HG03135 (cell line): Measurements from ENCODE around the gene SEPTIN3.

Source experiments
- ATAC-seq: cut with Tn5 transposase; IDR thresholded peaks from one replicate; pipeline ENCODE4 v1.9.1; 2021; ENCODE audit warnings: mild to moderate bottlenecking, moderate library complexity; ENCODE audit not compliant: unreplicated experiment

SEPTIN3 gene

GRCh38 chr22:41974691-41975290 is 5.5 kb downstream of the SEPTIN3 start:
- no peak for ATAC-seq

DNA sequence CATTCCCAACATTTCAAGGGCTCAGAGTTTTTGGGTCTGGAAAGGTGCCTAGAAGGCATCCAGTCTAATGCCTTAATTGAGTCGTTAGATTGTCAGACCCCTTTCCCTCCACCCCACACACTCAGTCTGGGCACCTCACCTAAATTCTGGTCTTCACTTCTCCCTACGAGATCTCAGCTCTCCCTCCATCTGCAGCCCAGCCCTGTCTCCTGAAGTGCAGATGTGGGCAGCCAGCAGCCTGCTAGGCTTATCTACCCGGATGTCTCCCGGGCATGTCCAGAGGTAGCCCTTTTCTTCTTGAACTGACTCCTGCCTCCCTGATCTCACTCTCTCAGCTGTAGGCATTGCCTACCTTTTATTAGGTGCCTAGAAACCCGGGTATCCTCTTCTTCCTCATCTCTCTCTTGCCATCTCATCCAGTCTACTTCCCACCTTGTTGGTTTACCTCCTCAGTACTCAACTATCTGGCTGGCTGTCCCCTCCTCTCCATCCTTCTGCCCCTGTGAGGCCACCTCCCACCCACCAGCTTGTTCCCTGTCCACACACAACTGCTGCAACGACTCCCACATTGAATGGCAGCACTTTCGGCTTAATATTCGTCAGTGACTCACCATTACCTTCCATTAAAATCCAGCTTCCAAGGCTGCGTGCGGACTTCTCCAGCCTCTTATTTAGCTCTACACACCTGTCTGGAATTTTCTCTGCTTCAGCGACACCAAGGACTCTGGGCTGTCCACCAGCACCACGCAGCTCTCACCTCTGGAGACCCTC is 6.2 kb downstream of the SEPTIN3 start:
- ATAC-seq: no peak

GRCh38 chr22:41976070-41976901 is 7.0 kb downstream of the SEPTIN3 start:
- ATAC-seq: no peak

DNA sequence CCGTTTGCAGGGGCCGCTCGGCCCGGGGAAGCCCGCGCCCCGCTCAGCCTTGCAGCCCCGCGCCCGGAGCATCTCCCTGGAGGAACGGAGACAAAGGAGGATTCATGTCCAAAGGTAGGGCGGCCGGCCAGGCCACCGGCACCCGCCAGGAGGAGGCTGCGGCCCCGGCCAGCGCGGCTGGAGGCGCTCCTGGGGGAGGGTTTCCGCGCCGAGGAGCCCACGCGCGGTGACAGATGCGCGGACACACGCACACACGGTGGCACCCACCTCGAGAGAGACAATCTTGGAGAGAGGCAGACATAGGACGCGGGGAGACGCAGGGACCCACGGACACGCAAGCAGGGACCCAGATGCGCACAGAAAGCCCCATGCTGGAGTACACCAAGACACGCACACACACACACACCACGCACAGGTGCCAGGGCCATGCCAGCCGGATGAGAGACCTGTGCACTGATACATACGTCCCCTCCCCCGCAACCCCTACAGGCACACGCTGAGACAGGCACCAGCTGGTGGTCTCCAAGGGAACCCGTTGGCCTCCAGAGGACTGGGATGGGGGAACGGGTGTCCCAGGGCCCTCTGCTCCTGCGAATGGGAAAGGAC is 7.8 kb downstream of the SEPTIN3 start:
- no peak for ATAC-seq

- ATAC-seq: no peak
These were observed 9.5 kb downstream of the SEPTIN3 start for GRCh38 chr22:41978732-41979131.

- no peak for ATAC-seq
These were observed 10.4 kb downstream of the SEPTIN3 start for GRCh38 chr22:41979423-41980250.

DNA sequence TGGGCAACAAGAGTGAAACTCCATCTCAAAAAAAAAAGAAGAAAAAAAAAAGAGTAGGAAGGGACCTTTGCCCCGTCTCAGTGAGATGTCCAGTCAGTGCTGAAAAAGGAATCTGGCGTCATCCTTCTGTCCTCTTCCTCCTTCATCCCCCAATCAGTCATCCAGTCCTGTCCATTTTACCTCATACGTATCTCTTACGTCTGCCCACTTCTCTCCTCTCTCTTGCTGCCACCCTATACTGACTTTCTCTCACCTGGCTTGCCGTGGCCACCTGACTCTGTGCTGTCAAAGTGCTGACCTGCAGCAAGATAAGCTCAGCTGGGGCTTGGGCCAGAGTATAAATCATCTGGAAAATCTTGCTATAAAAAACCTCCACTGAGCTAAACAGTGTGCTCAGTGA is 13.6 kb downstream of the SEPTIN3 start:
- ATAC-seq: no peak

GRCh38 chr22:41983513-41984405 is 14.5 kb downstream of the SEPTIN3 start:
- ATAC-seq: no peak

GRCh38 chr22:41987276-41987675 is 18.0 kb downstream of the SEPTIN3 start:
- ATAC-seq: no peak

- no peak for ATAC-seq
These were observed 20.0 kb downstream of the SEPTIN3 start for GRCh38 chr22:41989246-41989645.

DNA sequence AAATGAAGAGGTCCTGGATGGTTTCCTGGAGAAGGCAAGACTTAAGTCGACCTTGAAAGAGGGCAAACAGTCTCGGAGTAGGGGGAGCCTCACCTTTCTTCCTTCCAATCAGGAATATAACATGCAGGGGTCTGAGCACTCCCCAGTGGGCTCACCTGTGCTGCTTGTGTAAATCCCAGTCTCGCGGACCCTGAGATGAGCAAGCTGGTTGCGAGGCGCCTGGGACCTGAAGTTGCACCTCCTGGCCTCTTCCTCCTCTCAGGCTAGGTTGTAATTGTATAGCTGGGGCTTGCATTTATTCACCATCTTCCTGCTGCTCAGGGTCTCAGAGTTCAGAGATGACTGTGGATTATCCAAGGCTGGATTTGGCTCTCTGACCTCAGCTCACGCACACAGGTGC is 21.9 kb downstream of the SEPTIN3 start:
- no peak for ATAC-seq

- no peak for ATAC-seq
These were observed 23.3 kb downstream of the SEPTIN3 start for GRCh38 chr22:41992496-41992895.

GRCh38 chr22:41995211-41995610 is 26.0 kb downstream of the SEPTIN3 start:
- no peak for ATAC-seq

DNA sequence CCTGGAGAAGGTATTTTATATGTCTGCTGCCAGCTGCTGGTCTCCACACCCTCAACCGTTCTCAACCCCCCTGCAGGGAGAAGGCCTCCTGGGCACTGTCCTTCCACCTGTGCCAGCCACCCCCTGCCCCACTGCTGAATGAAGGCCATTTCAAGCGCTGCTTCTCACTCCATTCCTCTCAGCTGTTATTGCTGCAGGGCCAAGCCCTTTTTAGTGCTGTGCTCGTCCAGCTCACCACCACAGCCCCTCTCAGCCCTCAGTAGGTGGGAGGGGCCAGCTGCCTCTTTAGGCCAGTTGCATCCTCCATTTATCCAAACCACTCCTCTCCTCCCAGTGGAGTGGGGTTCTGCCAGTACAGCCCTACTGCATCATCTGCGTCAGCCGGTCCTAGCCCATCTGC is 27.6 kb downstream of the SEPTIN3 start:
- no peak for ATAC-seq

GRCh38 chr22:41998361-41999261 is 29.4 kb downstream of the SEPTIN3 start, which contains the start of gene WBP2NL:
Gene WBP2NL, plus strand, starts transcription at chr22:41998788. Its CDS starts 31 bp downstream, at chr22:41998819.
- ATAC-seq: peak; percentile 90

GRCh38 chr22:42000466-42000865 is 31.2 kb downstream of the SEPTIN3 start:
- no peak for ATAC-seq

DNA sequence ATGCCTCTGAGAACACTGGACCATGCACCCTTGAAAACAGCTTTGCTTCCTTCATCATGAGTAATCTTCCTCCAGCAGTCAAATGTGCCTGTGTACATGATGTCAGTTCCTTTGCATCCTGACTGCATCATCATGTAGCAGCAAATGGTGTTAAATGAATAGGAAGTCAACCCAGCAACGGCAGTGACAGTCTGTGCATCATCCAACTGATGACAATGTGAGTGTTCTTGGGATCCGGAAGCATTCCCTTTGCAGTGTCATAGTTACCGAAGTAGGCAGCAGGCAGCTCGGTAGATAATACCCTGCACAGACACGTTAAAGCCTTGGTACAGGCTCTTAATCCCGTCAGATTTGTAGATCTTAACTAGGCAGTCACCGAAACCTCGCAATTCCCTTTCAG is 31.9 kb downstream of the SEPTIN3 start:
- ATAC-seq: no peak

GRCh38 chr22:42001706-42002105 is 32.5 kb downstream of the SEPTIN3 start:
- ATAC-seq: no peak
